ENCODE data around the gene PCNX2. TPM values are rescaled to one million over a fixed set of nuclear protein-coding genes. Genes with fewer than 3 reads are reported as not detected.
"Not testable (repeated sequence)": the region's sequence is repeated elsewhere in the genome, so short reads cannot be mapped to it uniquely, and the experiment has no call there.

Gene PCNX2
- total RNA-seq, 4 donors from 2014 or later, result 12.1 to 35.1 (median 15.8) TPM

DNA sequence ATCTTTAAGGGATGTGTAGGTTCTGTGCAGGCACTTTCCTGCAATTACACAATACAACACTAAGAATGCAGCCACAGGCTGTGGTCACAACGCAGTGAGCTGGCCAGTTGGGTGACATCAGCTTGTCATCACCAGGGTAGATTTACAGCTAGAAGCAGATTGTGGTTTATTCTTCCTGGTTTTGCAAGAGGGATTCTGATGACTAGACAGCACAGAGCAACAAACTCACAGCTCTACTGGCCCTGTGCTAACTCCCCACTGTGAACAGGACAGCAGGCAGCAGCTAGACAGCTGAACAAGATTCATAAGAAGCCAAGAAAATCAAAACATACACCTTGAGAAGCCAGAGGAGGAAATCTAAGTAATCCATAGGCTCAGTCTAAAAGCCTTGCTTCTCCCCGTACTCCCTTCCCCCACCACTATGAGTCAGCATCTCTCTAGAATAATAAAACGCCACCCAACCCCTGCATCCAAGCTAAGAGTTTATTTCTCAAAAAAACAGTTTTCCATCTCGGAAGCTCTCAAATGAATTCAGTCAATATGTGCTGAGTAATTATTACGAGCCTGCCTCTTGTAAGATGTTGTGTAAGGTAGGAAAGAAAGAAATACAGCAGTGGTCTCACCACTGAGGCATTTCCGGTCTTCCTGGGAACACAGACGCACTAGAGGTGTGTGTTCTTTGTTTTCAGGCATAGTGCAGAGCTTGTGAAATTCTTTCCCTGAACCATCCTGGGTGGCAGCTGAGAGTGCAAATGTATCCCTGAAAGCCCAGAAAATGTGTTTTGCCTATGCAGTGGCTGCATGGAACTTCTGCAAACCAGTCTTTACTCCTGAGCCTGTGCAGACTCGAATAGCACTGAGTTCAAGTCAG is 182.3 kb downstream of the PCNX2 start:
- TF ChIP-seq, protein P1, sequence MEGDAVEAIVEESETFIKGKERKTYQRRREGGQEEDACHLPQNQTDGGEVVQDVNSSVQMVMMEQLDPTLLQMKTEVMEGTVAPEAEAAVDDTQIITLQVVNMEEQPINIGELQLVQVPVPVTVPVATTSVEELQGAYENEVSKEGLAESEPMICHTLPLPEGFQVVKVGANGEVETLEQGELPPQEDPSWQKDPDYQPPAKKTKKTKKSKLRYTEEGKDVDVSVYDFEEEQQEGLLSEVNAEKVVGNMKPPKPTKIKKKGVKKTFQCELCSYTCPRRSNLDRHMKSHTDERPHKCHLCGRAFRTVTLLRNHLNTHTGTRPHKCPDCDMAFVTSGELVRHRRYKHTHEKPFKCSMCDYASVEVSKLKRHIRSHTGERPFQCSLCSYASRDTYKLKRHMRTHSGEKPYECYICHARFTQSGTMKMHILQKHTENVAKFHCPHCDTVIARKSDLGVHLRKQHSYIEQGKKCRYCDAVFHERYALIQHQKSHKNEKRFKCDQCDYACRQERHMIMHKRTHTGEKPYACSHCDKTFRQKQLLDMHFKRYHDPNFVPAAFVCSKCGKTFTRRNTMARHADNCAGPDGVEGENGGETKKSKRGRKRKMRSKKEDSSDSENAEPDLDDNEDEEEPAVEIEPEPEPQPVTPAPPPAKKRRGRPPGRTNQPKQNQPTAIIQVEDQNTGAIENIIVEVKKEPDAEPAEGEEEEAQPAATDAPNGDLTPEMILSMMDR (IDR thresholded peaks at IDR 0.05), result no peak
- TF ChIP-seq POLR2A (IDR thresholded peaks at IDR 0.05), result no peak
- Histone ChIP-seq H3K36me3 (no peaks in the 10 kb centered on the region), H3K27ac (peak overlapping the region; percentile 70 to 88 (median 85)), H3K9me3 (no peaks in the 10 kb centered on the region), H3K27me3 (no peaks in the 10 kb centered on the region), H3K4me3 (replicated peaks in 1 of 3) (no peak overlapping the region), H3K4me1 (peaks cover 23 to 32% of the 10 kb centered on the region in 2 donors)
- 27 to 37% methylated on average over 8 of the region's 8 CpGs for WGBS, 2 donors
- intact Hi-C loops (cut with DNase I), result no loop called here
- DNase-seq, result peak; percentile 63 to 71

DNA sequence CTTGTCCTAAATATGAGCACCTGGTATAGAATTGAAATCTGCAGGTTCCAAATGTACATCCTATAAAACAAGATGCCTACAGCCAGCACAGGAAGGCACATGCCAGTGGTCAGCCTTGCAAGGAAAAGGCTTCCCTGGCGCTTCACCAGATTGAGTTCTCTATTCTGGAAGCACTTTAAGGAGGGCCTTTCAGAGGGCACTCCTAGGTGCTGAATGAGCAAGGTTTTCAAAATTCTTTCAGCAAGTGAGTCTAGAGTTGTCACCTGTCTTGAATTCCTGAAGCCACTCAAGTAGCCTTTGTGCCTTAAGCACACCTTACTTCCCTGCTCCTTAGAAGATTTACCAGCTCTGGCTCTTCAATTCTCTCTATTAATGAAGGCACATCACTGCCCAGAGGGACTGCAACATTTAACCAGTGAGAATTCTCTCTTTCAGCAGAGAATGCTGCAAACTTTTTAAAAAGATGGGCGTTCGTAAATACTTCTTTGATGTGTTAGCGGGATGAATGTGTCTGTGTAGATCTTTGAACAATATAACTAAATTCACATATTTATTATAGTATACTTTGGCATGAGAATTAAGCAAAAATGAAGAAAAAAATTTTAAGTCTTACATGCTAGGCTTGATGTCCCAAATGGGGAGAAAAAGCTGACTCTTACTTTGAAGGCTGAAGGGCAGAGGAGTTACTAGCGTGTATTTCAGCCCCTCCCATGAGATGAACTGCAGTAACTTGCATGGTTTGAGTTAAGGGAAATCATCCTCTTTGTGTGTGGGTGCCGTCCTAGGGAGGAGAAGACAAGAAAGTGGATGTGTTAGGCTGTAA is 183.1 kb downstream of the PCNX2 start:
- Histone ChIP-seq H3K27me3 (no peaks in the 10 kb centered on the region), H3K27ac (peak overlapping the region; percentile 70 to 88 (median 85)), H3K36me3 (no peaks in the 10 kb centered on the region), H3K9me3 (no peaks in the 10 kb centered on the region), H3K4me1 (peaks cover 23 to 38% of the 10 kb centered on the region in 2 donors), H3K4me3 (replicated peaks in 1 of 3) (no peak overlapping the region)
- intact Hi-C loops (cut with DNase I), result no loop called here
- peak; percentile 90 to 92 for DNase-seq
- WGBS, 2 donors, result 47 to 48% methylated on average over 6 of the region's 6 CpGs
- TF ChIP-seq, protein P1 (IDR thresholded peaks at IDR 0.05), result no peak
- TF ChIP-seq POLR2A (IDR thresholded peaks at IDR 0.05), result no peak

DNA sequence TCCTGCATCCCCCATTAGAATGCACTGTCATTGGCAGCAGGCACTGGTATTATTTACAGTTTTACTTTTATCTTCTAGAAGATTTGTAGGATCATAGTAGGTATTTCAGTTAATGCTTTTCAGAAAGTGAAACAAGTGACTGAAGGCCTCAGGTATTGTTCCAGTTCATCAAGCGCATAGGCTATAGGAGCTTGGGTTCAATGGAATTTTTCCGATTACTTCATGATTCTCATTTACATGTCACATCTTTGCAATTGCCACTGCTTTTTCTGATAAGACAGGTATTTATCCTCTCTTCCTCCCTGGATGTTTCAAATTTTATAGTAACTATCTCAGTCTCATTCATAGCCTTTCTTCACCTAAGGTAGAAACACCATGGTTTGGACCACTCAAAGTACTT is 183.8 kb downstream of the PCNX2 start:
- H3K9me3 ChIP-seq, result no peaks in the 10 kb centered on the region
- TF ChIP-seq, protein P1 (IDR thresholded peaks at IDR 0.05), result no peak
- no peak for TF ChIP-seq POLR2A (IDR thresholded peaks at IDR 0.05)
- intact Hi-C loops (cut with DNase I), result no loop called here

DNA sequence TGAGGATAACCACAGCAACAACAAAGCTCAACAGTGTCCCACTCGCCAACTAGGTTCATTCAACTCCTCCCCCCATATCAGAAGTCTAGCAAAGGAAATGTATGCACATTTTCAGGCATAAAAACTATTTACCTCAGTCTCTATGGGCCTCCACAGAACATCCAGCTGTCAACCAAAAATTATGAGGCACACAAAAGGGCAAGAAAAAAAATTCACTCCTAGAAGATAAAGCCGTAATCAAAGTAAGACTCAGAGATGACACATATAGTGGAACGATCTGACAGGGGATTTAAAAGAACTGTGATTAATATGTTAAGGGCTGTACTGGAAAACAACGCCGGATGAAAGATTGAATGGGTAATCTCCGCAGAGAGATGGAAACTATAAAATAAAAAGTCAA is 186.4 kb downstream of the PCNX2 start:
- Histone ChIP-seq H3K36me3 (no peaks in the 10 kb centered on the region), H3K4me1 (peaks cover 21 to 37% of the 10 kb centered on the region in 2 donors), H3K27ac (no peak overlapping the region), H3K27me3 (no peaks in the 10 kb centered on the region), H3K4me3 (replicated peaks in 1 of 3) (no peak overlapping the region), H3K9me3 (no peaks in the 10 kb centered on the region)
- intact Hi-C loops (cut with DNase I), result no loop called here
- 89 to 94% methylated on average over 6 of the region's 6 CpGs for WGBS, 2 donors
- DNase-seq, result no peak
- TF ChIP-seq, protein P1 (IDR thresholded peaks at IDR 0.05), result no peak
- TF ChIP-seq POLR2A (IDR thresholded peaks at IDR 0.05), result no peak

More for the DNA sequence above, 183.8 kb downstream of the PCNX2 start:
- WGBS, 2 donors, result 93 to 96% methylated on average over 2 of the region's 2 CpGs
- peak overlapping the region; percentile 37 to 88 (median 70) for H3K27ac ChIP-seq
- H3K4me1 ChIP-seq, result peaks cover 23 to 42% of the 10 kb centered on the region in 2 donors
- DNase-seq, result no peak
- H3K27me3 ChIP-seq, result no peaks in the 10 kb centered on the region
- H3K4me3 ChIP-seq (replicated peaks in 1 of 3), result no peak overlapping the region
- H3K36me3 ChIP-seq, result no peaks in the 10 kb centered on the region

DNA sequence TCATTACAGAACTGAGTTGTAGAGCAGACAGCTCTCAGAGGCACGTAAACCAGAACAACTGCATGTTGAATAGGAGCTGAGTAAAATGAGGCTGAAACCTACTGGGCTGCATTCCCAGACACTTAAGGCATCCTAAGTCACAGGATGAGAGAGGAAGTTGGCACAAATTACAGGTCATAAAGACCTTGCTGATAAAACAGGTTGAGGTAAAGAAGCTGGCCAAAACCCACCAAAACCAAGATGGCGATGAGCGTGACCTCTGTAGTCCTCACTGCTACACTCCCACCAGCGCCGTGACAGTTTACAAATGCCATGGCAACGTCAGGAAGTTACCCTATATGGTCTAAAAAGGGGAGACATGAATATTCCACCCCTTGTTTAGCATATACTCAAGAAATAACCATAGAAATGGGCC is 187.8 kb downstream of the PCNX2 start:
- intact Hi-C loops (cut with DNase I); H3K4me3 ChIP-seq (replicated peaks in 1 of 3); H3K9me3 ChIP-seq; H3K36me3 ChIP-seq; H3K27me3 ChIP-seq: not testable (repeated sequence)
- WGBS, 2 donors, result 78 to 88% methylated on average over 6 of the region's 6 CpGs
- DNase-seq, result peak; percentile 45 to 58
- peaks cover 7 to 23% of the 10 kb centered on the region in 2 donors for H3K4me1 ChIP-seq
- H3K27ac ChIP-seq, result peak overlapping the region in 1 of 3 donors; percentile 35
